Measurements from ENCODE around the gene MSANTD7. TPM values are rescaled to one million over a fixed set of nuclear protein-coding genes. Genes with fewer than 3 reads are reported as not detected.

MSANTD7 gene
- total and polyA plus RNA-seq, 10 donors = 2.4 to 18.4 (median 11.5) TPM

GRCh38 chr10:14843327-14843988 is 5.4 kb downstream of the MSANTD7 start:
- H3K27me3 ChIP-seq (replicated peaks in 1 of 7) = no peaks in the 10 kb centered on the region
- no peak for DNase-seq
- no peaks in the 10 kb centered on the region for H3K9me3 ChIP-seq
- H3K36me3 ChIP-seq = peaks cover 2 to 77% (median 41%) of the 10 kb centered on the region in 6 donors
- intact Hi-C loops (cut with DNase I; ENCODE audit: low total_unique reads) = no loop called here
- TF ChIP-seq CTCF (IDR thresholded peaks at IDR 0.05 in 8 of 11, conservative IDR thresholded peaks at IDR 0.05 in 3 of 11) (no peak), POLR2AphosphoS5 (IDR thresholded peaks at IDR 0.05) (no peak), POLR2A (IDR thresholded peaks at IDR 0.05) (no peak)
- peaks cover 0 to 21% (median 17%) of the 10 kb centered on the region in 6 donors for H3K4me1 ChIP-seq
- H3K4me3 ChIP-seq = no peak overlapping the region
- H3K27ac ChIP-seq = no peak overlapping the region
- 90 to 95% (median 92%) methylated on average over 11 to 15 of the region's 15 CpGs for WGBS, 5 donors

GRCh38 chr10:14844948-14845347 is 6.8 kb downstream of the MSANTD7 start:
- intact Hi-C loops (cut with DNase I; ENCODE audit: low total_unique reads) = no loop called here
- no peaks in the 10 kb centered on the region for H3K27me3 ChIP-seq (replicated peaks in 1 of 7)
- peaks cover 2 to 92% (median 44%) of the 10 kb centered on the region in 6 donors for H3K36me3 ChIP-seq
- WGBS, 5 donors = 76 to 87% (median 83%) methylated on average over 2 of the region's 2 CpGs
- no peak for DNase-seq
- peaks cover 0 to 8% (median 6%) of the 10 kb centered on the region in 6 donors for H3K4me1 ChIP-seq
- no peak overlapping the region for H3K4me3 ChIP-seq
- no peak overlapping the region for H3K27ac ChIP-seq
- TF ChIP-seq CTCF (IDR thresholded peaks at IDR 0.05 in 8 of 11, conservative IDR thresholded peaks at IDR 0.05 in 3 of 11) (no peak), POLR2AphosphoS5 (IDR thresholded peaks at IDR 0.05) (no peak), POLR2A (IDR thresholded peaks at IDR 0.05) (no peak)
- H3K9me3 ChIP-seq = no peaks in the 10 kb centered on the region

DNA sequence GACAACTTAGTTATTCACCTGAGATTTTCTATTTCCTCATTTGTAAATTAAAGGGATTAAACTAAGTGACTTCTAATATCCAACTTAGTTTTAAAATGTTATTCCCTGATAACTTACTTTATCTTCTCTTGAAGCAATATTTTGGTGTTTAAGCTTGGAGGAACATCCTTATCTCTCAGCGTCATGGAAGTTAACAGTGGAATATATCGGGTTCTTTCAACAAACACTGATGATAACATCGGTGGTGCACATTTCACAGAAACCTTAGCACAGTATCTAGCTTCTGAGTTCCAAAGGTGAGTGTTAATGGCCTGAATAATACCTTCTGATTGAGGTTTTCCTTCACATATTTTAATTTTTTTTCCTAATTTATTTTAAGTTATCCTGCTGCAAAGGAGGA is 14.1 kb downstream of the MSANTD7 start:
- Histone ChIP-seq H3K36me3 (peaks cover 0 to 94% (median 31%) of the 10 kb centered on the region in 6 donors), H3K4me3 (no peak overlapping the region), H3K27me3 (replicated peaks in 1 of 7) (no peaks in the 10 kb centered on the region), H3K4me1 (no peaks in the 10 kb centered on the region), H3K27ac (no peak overlapping the region), H3K9me3 (no peaks in the 10 kb centered on the region)
- no peak for DNase-seq
- TF ChIP-seq CTCF (IDR thresholded peaks at IDR 0.05 in 8 of 11, conservative IDR thresholded peaks at IDR 0.05 in 3 of 11) (no peak), POLR2AphosphoS5 (IDR thresholded peaks at IDR 0.05) (no peak), POLR2A (IDR thresholded peaks at IDR 0.05) (no peak)
- intact Hi-C loops (cut with DNase I; ENCODE audit: low total_unique reads) = no loop called here
- 91 to 99% (median 95%) methylated on average over 3 of the region's 3 CpGs for WGBS, 5 donors

GRCh38 chr10:14855453-14855852 is 17.3 kb downstream of the MSANTD7 start:
- H3K36me3 ChIP-seq = peaks cover 0 to 90% (median 32%) of the 10 kb centered on the region in 6 donors
- intact Hi-C loops (cut with DNase I; ENCODE audit: low total_unique reads) = no loop called here
- TF ChIP-seq POLR2A (IDR thresholded peaks at IDR 0.05) = no peak
- no peak for TF ChIP-seq POLR2AphosphoS5 (IDR thresholded peaks at IDR 0.05)
- TF ChIP-seq CTCF (IDR thresholded peaks at IDR 0.05 in 8 of 11, conservative IDR thresholded peaks at IDR 0.05 in 3 of 11) = no peak

More at GRCh38 chr10:14855453-14855852, 17.3 kb downstream of the MSANTD7 start:
- no peak for DNase-seq
- Histone ChIP-seq H3K27ac (no peak overlapping the region), H3K27me3 (replicated peaks in 1 of 7) (no peaks in the 10 kb centered on the region), H3K4me3 (no peak overlapping the region), H3K4me1 (peaks cover 0 to 6% (median 0%) of the 10 kb centered on the region in 6 donors), H3K9me3 (no peaks in the 10 kb centered on the region)
- WGBS, 5 donors = 86 to 100% (median 92%) methylated on average over 1 of the region's 1 CpG
